ENCODE measurements around the gene SFT2D2. TPM values are rescaled to one million over a fixed set of nuclear protein-coding genes. Genes with fewer than 3 reads are reported as not detected.
"Not testable (repeated sequence)": the region's sequence is repeated elsewhere in the genome, so short reads cannot be mapped to it uniquely, and the experiment has no call there.

SFT2D2 gene
- total and polyA plus RNA-seq, 8 donors, result 1.4 to 61.3 (median 10.7) TPM

- Histone ChIP-seq H3K9me3 (peaks cover 0 to 5% (median 0%) of the 10 kb centered on the region in 4 donors), H3K27me3 (no peaks in the 10 kb centered on the region), H3K4me3 (no peak overlapping the region), H3K36me3 (peaks cover 0 to 21% (median 13%) of the 10 kb centered on the region in 4 donors), H3K4me1 (no peaks in the 10 kb centered on the region), H3K27ac (no peak overlapping the region)
- DNase-seq, result no peak
- intact Hi-C loops (cut with DNase I; ENCODE audit: low total_unique reads), result no loop called here
- no peak for TF ChIP-seq CTCF (IDR thresholded peaks at IDR 0.05)
- TF ChIP-seq POLR2A (IDR thresholded peaks at IDR 0.05), result no peak
- no peak for TF ChIP-seq POLR2AphosphoS5 (IDR thresholded peaks at IDR 0.05)
- no peak for TF ChIP-seq EP300 (IDR thresholded peaks at IDR 0.05)
Observed at GRCh38 chr1:168206111-168206510, 19.7 kb upstream of the SFT2D2 start.

GRCh38 chr1:168207673-168208072, 18.1 kb upstream of the SFT2D2 start:
- peaks cover 0 to 17% (median 11%) of the 10 kb centered on the region in 4 donors for H3K9me3 ChIP-seq
- 92 to 100% (median 95%) methylated on average over 6 to 31 of the region's 34 CpGs for WGBS, 5 donors
- intact Hi-C loops (cut with DNase I; ENCODE audit: low total_unique reads); H3K4me1 ChIP-seq; H3K27ac ChIP-seq; DNase-seq; H3K4me3 ChIP-seq; H3K27me3 ChIP-seq: not testable (repeated sequence)
- H3K36me3 ChIP-seq, result peaks cover 0 to 14% (median 6%) of the 10 kb centered on the region in 4 donors

GRCh38 chr1:168210312-168210711, 15.5 kb upstream of the SFT2D2 start:
- intact Hi-C loops (cut with DNase I; ENCODE audit: low total_unique reads), result no loop called here
- 84 to 95% (median 90%) methylated on average over 3 of the region's 3 CpGs for WGBS, 5 donors
- peaks cover 0 to 23% (median 14%) of the 10 kb centered on the region in 4 donors for H3K9me3 ChIP-seq
- no peaks in the 10 kb centered on the region for H3K4me1 ChIP-seq
- no peak overlapping the region for H3K4me3 ChIP-seq
- H3K27me3 ChIP-seq, result no peaks in the 10 kb centered on the region
- TF ChIP-seq POLR2AphosphoS5 (IDR thresholded peaks at IDR 0.05), result no peak
- no peak for TF ChIP-seq CTCF (IDR thresholded peaks at IDR 0.05)
- TF ChIP-seq POLR2A (IDR thresholded peaks at IDR 0.05), result no peak
- TF ChIP-seq EP300 (IDR thresholded peaks at IDR 0.05), result no peak
- H3K27ac ChIP-seq, result no peak overlapping the region
- no peak for DNase-seq
- H3K36me3 ChIP-seq, result no peaks in the 10 kb centered on the region

GRCh38 chr1:168213349-168213748, 12.5 kb upstream of the SFT2D2 start:
- H3K4me3 ChIP-seq, result no peak overlapping the region
- no peaks in the 10 kb centered on the region for H3K36me3 ChIP-seq
- H3K4me1 ChIP-seq, result no peaks in the 10 kb centered on the region
- DNase-seq, result no peak
- H3K9me3 ChIP-seq, result peaks cover 0 to 23% (median 14%) of the 10 kb centered on the region in 4 donors
- H3K27me3 ChIP-seq, result no peaks in the 10 kb centered on the region
- intact Hi-C loops (cut with DNase I; ENCODE audit: low total_unique reads), result no loop called here
- WGBS, 5 donors, result 93 to 100% (median 100%) methylated on average over 2 of the region's 2 CpGs
- no peak for TF ChIP-seq EP300 (IDR thresholded peaks at IDR 0.05)
- TF ChIP-seq POLR2AphosphoS5 (IDR thresholded peaks at IDR 0.05), result no peak
- TF ChIP-seq POLR2A (IDR thresholded peaks at IDR 0.05), result no peak
- TF ChIP-seq CTCF (IDR thresholded peaks at IDR 0.05), result no peak
- H3K27ac ChIP-seq, result no peak overlapping the region

- TF ChIP-seq CTCF (IDR thresholded peaks at IDR 0.05) (no peak), POLR2AphosphoS5 (IDR thresholded peaks at IDR 0.05) (no peak), EP300 (IDR thresholded peaks at IDR 0.05) (no peak), POLR2A (IDR thresholded peaks at IDR 0.05) (no peak)
- H3K27ac ChIP-seq, result no peak overlapping the region
- WGBS, 5 donors, result 88 to 97% (median 93%) methylated on average over 4 of the region's 4 CpGs
- H3K9me3 ChIP-seq, result peaks cover 0 to 17% (median 13%) of the 10 kb centered on the region in 4 donors
- no peaks in the 10 kb centered on the region for H3K4me1 ChIP-seq
- DNase-seq, result no peak
- no peaks in the 10 kb centered on the region for H3K36me3 ChIP-seq
- intact Hi-C loops (cut with DNase I; ENCODE audit: low total_unique reads), result no loop called here
- peaks cover 0 to 1% (median 0%) of the 10 kb centered on the region in 3 donors for H3K27me3 ChIP-seq
- no peak overlapping the region for H3K4me3 ChIP-seq
Observed at GRCh38 chr1:168216171-168216570, 9.6 kb upstream of the SFT2D2 start.

All from stomach (tissue), 9 donors.